WTC11 (cell line): ENCODE results near the gene LCN12. TPM values are rescaled to one million over a fixed set of nuclear protein-coding genes. Genes with fewer than 3 reads are reported as not detected.

Experiments used
- CREM ChIP-seq: sonication (generic); formaldehyde crosslinking; IDR thresholded peaks from 2 replicates; pipeline ENCODE4 v1.8.1; 2022; ENCODE audit warnings: mild to moderate bottlenecking, missing genetic modification reagents, moderate library complexity
- ETV6 ChIP-seq: sonication (generic); formaldehyde crosslinking; IDR thresholded peaks from 2 replicates; pipeline ENCODE4 v1.8.1; 2022; ENCODE audit warnings: mild to moderate bottlenecking, missing genetic modification reagents
- FOXP1 ChIP-seq: sonication (generic); formaldehyde crosslinking; IDR thresholded peaks from 2 replicates; pipeline ENCODE4 v1.8.0; 2022; ENCODE audit warnings: missing genetic modification reagents, mild to moderate bottlenecking, moderate library complexity, borderline replicate concordance
- GTF2I ChIP-seq: fragments of 250-450 bp; sonication (Bioruptor Pico); conservative IDR thresholded peaks from 2 replicates; pipeline ENCODE4 v1.4.0; 2021; ENCODE audit warnings: mild to moderate bottlenecking
- IRF2 ChIP-seq: sonication (generic); formaldehyde crosslinking; IDR thresholded peaks from 2 replicates; pipeline ENCODE4 v1.8.0; 2022; ENCODE audit warnings: low read depth, missing genetic modification reagents, borderline replicate concordance
- JUN ChIP-seq: sonication (generic); formaldehyde crosslinking; IDR thresholded peaks from 2 replicates; pipeline ENCODE4 v1.8.0; 2023; ENCODE audit warnings: mild to moderate bottlenecking, missing genetic modification reagents
- MYBL2 ChIP-seq: sonication (generic); formaldehyde crosslinking; IDR thresholded peaks from 2 replicates; pipeline ENCODE4 v1.8.1; 2023; ENCODE audit warnings: mild to moderate bottlenecking, moderate library complexity, missing genetic modification reagents
- NFE2L1 ChIP-seq: sonication (generic); formaldehyde crosslinking; IDR thresholded peaks from 2 replicates; pipeline ENCODE4 v1.8.1; 2023; ENCODE audit warnings: missing genetic modification reagents
- NFYB ChIP-seq: sonication (generic); formaldehyde crosslinking; conservative IDR thresholded peaks from 2 replicates; pipeline ENCODE4 v1.8.0; 2022; ENCODE audit warnings: low read depth, missing genetic modification reagents
- NR2C2 ChIP-seq: sonication (generic); formaldehyde crosslinking; IDR thresholded peaks from 2 replicates; pipeline ENCODE4 v1.8.0; 2022; ENCODE audit warnings: mild to moderate bottlenecking, missing genetic modification reagents
- RELA ChIP-seq: sonication (generic); formaldehyde crosslinking; IDR thresholded peaks from 2 replicates; pipeline ENCODE4 v1.8.1; 2022; ENCODE audit warnings: missing genetic modification reagents, mild to moderate bottlenecking, borderline replicate concordance
- SOX15 ChIP-seq: fragments of 250-450 bp; sonication (Bioruptor Pico); IDR thresholded peaks from 2 replicates; pipeline ENCODE4 v1.9.0; 2021; ENCODE audit warnings: mild to moderate bottlenecking
- SP1 ChIP-seq: sonication (generic); formaldehyde crosslinking; conservative IDR thresholded peaks from 2 replicates; pipeline ENCODE4 v1.8.1; 2022; ENCODE audit warnings: missing genetic modification reagents
- TP53 ChIP-seq: sonication (generic); formaldehyde crosslinking; IDR thresholded peaks from 2 replicates; pipeline ENCODE4 v1.8.1; 2023; ENCODE audit warnings: mild to moderate bottlenecking, missing genetic modification reagents
- ZNF219 ChIP-seq: sonication (generic); formaldehyde crosslinking; IDR thresholded peaks from 2 replicates; pipeline ENCODE4 v1.8.0; 2023; ENCODE audit warnings: missing genetic modification reagents, mild to moderate bottlenecking, borderline replicate concordance
- total RNA-seq: library from RNA; stranded (reverse); gene quantifications from 3 replicates; pipeline ENCODE4 v1.2.3, GENCODE V29; 2021
- TF ChIP-seq, protein P1 (sequence below): sonication (generic); formaldehyde crosslinking; conservative IDR thresholded peaks from 2 replicates; pipeline ENCODE4 v1.8.1; 2023; ENCODE audit warnings: mild to moderate bottlenecking, low read depth, missing genetic modification reagents, moderate library complexity
- TF ChIP-seq, protein P2 (sequence below): sonication (generic); formaldehyde crosslinking; IDR thresholded peaks from 2 replicates; pipeline ENCODE4 v1.8.1; 2022; ENCODE audit warnings: low read depth, missing genetic modification reagents, borderline replicate concordance
- TF ChIP-seq, protein P3 (sequence below): fragments of 250-450 bp; sonication (Bioruptor Pico); IDR thresholded peaks from 2 replicates; pipeline ENCODE4 v1.9.0; 2021; ENCODE audit warnings: mild to moderate bottlenecking, borderline replicate concordance
- TF ChIP-seq, protein P4 (sequence below): fragments of 250-450 bp; sonication (Bioruptor Pico); IDR thresholded peaks from 2 replicates; pipeline ENCODE4 v2.1.2; 2022; ENCODE audit warnings: mild to moderate bottlenecking, moderate library complexity
- TF ChIP-seq, protein P5 (sequence below): sonication (generic); formaldehyde crosslinking; IDR thresholded peaks from 2 replicates; pipeline ENCODE4 v1.8.0; 2022; ENCODE audit warnings: mild to moderate bottlenecking, missing genetic modification reagents
- TF ChIP-seq, protein P6 (sequence below): sonication (generic); formaldehyde crosslinking; IDR thresholded peaks from 2 replicates; pipeline ENCODE4 v1.8.1; 2022; ENCODE audit warnings: mild to moderate bottlenecking, moderate library complexity, missing genetic modification reagents
- TF ChIP-seq, protein P7 (sequence below): sonication (generic); formaldehyde crosslinking; IDR thresholded peaks from 2 replicates; pipeline ENCODE4 v1.8.1; 2022; ENCODE audit warnings: missing genetic modification reagents, borderline replicate concordance

Gene LCN12
- total RNA-seq, 1 experiment from 2014 or later = 1.9 TPM

DNA sequence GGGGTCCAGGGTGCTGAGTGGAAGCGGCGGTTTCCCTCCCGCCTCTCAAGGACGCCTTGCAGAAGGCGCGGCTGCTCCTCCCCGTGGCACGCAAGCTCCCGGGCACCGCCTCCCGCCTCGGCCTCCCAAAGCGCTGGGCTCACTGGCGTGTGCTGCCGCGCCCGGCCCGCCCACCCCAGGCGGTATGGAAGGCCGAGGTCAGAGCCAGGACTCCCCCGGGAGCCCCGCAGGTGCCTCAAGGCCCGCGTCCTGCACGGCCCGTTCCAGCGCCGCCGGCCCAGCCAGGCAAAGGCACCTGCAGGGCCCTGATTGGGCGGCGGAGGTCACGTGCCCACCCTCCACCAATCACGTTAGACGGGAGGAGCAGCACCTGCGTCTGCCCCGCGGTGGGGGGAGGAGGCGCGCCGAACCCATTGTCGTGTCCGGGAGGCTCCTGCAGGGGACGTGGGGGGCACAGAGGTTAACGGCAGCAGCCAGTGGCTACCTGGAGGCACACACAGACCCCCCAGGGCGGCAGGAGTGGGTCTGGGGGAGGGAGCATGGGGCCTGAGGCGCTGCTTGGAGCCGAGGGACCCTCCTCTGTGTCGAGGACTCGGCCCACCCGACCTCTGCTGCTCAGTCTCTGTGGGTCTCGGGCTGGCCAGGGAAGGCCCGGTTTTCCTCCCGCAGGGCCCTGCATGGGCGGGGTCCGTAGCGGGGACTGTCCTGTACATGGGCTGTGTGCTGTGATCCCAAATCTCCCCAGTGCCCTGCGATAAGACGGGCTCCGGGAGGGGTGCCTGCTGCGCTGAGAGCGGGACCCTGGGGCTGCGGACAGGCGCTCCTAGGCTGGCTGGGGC lies 2.0 kb upstream of the LCN12 start (continued):
- TF ChIP-seq, protein P1, sequence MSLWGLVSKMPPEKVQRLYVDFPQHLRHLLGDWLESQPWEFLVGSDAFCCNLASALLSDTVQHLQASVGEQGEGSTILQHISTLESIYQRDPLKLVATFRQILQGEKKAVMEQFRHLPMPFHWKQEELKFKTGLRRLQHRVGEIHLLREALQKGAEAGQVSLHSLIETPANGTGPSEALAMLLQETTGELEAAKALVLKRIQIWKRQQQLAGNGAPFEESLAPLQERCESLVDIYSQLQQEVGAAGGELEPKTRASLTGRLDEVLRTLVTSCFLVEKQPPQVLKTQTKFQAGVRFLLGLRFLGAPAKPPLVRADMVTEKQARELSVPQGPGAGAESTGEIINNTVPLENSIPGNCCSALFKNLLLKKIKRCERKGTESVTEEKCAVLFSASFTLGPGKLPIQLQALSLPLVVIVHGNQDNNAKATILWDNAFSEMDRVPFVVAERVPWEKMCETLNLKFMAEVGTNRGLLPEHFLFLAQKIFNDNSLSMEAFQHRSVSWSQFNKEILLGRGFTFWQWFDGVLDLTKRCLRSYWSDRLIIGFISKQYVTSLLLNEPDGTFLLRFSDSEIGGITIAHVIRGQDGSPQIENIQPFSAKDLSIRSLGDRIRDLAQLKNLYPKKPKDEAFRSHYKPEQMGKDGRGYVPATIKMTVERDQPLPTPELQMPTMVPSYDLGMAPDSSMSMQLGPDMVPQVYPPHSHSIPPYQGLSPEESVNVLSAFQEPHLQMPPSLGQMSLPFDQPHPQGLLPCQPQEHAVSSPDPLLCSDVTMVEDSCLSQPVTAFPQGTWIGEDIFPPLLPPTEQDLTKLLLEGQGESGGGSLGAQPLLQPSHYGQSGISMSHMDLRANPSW (CRISPR knock-in tag) = no peak
- TF ChIP-seq, protein P2, sequence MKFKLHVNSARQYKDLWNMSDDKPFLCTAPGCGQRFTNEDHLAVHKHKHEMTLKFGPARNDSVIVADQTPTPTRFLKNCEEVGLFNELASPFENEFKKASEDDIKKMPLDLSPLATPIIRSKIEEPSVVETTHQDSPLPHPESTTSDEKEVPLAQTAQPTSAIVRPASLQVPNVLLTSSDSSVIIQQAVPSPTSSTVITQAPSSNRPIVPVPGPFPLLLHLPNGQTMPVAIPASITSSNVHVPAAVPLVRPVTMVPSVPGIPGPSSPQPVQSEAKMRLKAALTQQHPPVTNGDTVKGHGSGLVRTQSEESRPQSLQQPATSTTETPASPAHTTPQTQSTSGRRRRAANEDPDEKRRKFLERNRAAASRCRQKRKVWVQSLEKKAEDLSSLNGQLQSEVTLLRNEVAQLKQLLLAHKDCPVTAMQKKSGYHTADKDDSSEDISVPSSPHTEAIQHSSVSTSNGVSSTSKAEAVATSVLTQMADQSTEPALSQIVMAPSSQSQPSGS (CRISPR knock-in tag) = no peak
- TF ChIP-seq, protein P3, sequence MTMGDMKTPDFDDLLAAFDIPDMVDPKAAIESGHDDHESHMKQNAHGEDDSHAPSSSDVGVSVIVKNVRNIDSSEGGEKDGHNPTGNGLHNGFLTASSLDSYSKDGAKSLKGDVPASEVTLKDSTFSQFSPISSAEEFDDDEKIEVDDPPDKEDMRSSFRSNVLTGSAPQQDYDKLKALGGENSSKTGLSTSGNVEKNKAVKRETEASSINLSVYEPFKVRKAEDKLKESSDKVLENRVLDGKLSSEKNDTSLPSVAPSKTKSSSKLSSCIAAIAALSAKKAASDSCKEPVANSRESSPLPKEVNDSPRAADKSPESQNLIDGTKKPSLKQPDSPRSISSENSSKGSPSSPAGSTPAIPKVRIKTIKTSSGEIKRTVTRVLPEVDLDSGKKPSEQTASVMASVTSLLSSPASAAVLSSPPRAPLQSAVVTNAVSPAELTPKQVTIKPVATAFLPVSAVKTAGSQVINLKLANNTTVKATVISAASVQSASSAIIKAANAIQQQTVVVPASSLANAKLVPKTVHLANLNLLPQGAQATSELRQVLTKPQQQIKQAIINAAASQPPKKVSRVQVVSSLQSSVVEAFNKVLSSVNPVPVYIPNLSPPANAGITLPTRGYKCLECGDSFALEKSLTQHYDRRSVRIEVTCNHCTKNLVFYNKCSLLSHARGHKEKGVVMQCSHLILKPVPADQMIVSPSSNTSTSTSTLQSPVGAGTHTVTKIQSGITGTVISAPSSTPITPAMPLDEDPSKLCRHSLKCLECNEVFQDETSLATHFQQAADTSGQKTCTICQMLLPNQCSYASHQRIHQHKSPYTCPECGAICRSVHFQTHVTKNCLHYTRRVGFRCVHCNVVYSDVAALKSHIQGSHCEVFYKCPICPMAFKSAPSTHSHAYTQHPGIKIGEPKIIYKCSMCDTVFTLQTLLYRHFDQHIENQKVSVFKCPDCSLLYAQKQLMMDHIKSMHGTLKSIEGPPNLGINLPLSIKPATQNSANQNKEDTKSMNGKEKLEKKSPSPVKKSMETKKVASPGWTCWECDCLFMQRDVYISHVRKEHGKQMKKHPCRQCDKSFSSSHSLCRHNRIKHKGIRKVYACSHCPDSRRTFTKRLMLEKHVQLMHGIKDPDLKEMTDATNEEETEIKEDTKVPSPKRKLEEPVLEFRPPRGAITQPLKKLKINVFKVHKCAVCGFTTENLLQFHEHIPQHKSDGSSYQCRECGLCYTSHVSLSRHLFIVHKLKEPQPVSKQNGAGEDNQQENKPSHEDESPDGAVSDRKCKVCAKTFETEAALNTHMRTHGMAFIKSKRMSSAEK = no peak
- TF ChIP-seq NFE2L1 (CRISPR knock-in tag) (no peak; the same call in 1 of the 2 replicates), TP53 (CRISPR knock-in tag) (no peak), NFYB (CRISPR knock-in tag) (peak; percentile 100), RELA (CRISPR knock-in tag) (0 out of 2 replicates have a peak, but pooled peaks have one; percentile 56), GTF2I (CRISPR knock-in tag) (no peak), JUN (CRISPR knock-in tag) (no peak), NR2C2 (CRISPR knock-in tag) (no peak), IRF2 (no peak), SP1 (CRISPR knock-in tag) (peak; percentile 80; the same call in 1 of the 2 replicates), ZNF219 (CRISPR knock-in tag) (no peak), FOXP1 (CRISPR knock-in tag) (peak; percentile 56; the same call in 1 of the 2 replicates), ETV6 (CRISPR knock-in tag) (peak; percentile 78; the same call in 1 of the 2 replicates), CREM (CRISPR knock-in tag) (no peak), SOX15 (CRISPR knock-in tag) (no peak), MYBL2 (CRISPR knock-in tag) (peak; percentile 57; the same call in 1 of the 2 replicates)
- TF ChIP-seq, protein P4, sequence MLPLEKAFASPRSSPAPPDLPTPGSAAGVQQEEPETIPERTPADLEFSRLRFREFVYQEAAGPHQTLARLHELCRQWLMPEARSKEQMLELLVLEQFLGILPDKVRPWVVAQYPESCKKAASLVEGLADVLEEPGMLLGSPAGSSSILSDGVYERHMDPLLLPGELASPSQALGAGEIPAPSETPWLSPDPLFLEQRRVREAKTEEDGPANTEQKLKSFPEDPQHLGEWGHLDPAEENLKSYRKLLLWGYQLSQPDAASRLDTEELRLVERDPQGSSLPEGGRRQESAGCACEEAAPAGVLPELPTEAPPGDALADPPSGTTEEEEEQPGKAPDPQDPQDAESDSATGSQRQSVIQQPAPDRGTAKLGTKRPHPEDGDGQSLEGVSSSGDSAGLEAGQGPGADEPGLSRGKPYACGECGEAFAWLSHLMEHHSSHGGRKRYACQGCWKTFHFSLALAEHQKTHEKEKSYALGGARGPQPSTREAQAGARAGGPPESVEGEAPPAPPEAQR (CRISPR knock-in tag) = no peak
- TF ChIP-seq, protein P5, sequence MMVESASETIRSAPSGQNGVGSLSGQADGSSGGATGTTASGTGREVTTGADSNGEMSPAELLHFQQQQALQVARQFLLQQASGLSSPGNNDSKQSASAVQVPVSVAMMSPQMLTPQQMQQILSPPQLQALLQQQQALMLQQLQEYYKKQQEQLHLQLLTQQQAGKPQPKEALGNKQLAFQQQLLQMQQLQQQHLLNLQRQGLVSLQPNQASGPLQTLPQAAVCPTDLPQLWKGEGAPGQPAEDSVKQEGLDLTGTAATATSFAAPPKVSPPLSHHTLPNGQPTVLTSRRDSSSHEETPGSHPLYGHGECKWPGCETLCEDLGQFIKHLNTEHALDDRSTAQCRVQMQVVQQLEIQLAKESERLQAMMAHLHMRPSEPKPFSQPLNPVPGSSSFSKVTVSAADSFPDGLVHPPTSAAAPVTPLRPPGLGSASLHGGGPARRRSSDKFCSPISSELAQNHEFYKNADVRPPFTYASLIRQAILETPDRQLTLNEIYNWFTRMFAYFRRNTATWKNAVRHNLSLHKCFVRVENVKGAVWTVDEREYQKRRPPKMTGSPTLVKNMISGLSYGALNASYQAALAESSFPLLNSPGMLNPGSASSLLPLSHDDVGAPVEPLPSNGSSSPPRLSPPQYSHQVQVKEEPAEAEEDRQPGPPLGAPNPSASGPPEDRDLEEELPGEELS (CRISPR knock-in tag) = peak; percentile 44; the same call in 1 of the 2 replicates
- TF ChIP-seq, protein P6, sequence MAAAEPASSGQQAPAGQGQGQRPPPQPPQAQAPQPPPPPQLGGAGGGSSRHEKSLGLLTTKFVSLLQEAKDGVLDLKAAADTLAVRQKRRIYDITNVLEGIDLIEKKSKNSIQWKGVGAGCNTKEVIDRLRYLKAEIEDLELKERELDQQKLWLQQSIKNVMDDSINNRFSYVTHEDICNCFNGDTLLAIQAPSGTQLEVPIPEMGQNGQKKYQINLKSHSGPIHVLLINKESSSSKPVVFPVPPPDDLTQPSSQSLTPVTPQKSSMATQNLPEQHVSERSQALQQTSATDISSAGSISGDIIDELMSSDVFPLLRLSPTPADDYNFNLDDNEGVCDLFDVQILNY = 0 out of 2 replicates have a peak, but pooled peaks have one; percentile 38
- TF ChIP-seq, protein P7, sequence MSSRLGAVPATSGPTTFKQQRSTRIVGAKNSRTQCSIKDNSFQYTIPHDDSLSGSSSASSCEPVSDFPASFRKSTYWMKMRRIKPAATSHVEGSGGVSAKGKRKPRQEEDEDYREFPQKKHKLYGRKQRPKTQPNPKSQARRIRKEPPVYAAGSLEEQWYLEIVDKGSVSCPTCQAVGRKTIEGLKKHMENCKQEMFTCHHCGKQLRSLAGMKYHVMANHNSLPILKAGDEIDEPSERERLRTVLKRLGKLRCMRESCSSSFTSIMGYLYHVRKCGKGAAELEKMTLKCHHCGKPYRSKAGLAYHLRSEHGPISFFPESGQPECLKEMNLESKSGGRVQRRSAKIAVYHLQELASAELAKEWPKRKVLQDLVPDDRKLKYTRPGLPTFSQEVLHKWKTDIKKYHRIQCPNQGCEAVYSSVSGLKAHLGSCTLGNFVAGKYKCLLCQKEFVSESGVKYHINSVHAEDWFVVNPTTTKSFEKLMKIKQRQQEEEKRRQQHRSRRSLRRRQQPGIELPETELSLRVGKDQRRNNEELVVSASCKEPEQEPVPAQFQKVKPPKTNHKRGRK (CRISPR knock-in tag) = no peak
